Lung (tissue), 12 donors: ENCODE results near the gene KLHDC10. TPM values are rescaled to one million over a fixed set of nuclear protein-coding genes. Genes with fewer than 3 reads are reported as not detected.
"Not testable (repeated sequence)": the region's sequence is repeated elsewhere in the genome, so short reads cannot be mapped to it uniquely, and the experiment has no call there.

Experiments
- ATAC-seq: fragments of 200-7000 bp; cut with Tn5 transposase; one replicate; pipeline ENCODE4 v1.9.1; 2020; ENCODE audit warnings: moderate number of reproducible peaks; ENCODE audit not compliant: insufficient read depth, low FRiP score
- DNase-seq, 3 donors: peaks; one replicate each; pipeline ENCODE4 v3.0.0-alpha.2; 2013 to 2017
- H3K27ac ChIP-seq, 2 donors: one replicate each; pipeline ENCODE4 v1.5.1; 2013; ENCODE audit warnings: mild to moderate bottlenecking in 2 of 2, moderate library complexity in 2 of 2, control low read depth in 1 of 2, inconsistent platforms in 1 of 2, low read depth in 1 of 2, low read length in 1 of 2
- H3K27me3 ChIP-seq, 3 donors: one replicate each; pipeline ENCODE4 v1.5.1; 2013; ENCODE audit warnings: low read length in 2 of 3; ENCODE audit not compliant: control insufficient read depth in 3 of 3, insufficient read depth in 3 of 3
- H3K36me3 ChIP-seq, 4 donors: one replicate each; pipeline ENCODE4 v1.5.1; 2013; ENCODE audit warnings: low read length in 4 of 4, mild to moderate bottlenecking in 1 of 4, moderate library complexity in 1 of 4; ENCODE audit not compliant: control insufficient read depth in 4 of 4, insufficient read depth in 4 of 4
- H3K4me1 ChIP-seq, 5 donors: one replicate each; pipeline ENCODE4 v1.5.1; 2013; ENCODE audit warnings: low read length in 5 of 5, mild to moderate bottlenecking in 2 of 5, moderate library complexity in 1 of 5; ENCODE audit not compliant: control insufficient read depth in 5 of 5, insufficient read depth in 5 of 5
- H3K4me3 ChIP-seq: one replicate; pipeline ENCODE4 v1.5.1; 2013; ENCODE audit warnings: mild to moderate bottlenecking, control low read depth, moderate library complexity
- H3K9ac ChIP-seq, 2 donors: one replicate each; pipeline ENCODE4 v1.5.1; 2013; ENCODE audit warnings: low read length in 2 of 2, control low read depth in 1 of 2; ENCODE audit not compliant: insufficient read depth in 1 of 2
- H3K9me3 ChIP-seq, 4 donors: one replicate each; pipeline ENCODE4 v1.5.1; 2013; ENCODE audit warnings: low read length in 3 of 4, mild to moderate bottlenecking in 1 of 4, moderate library complexity in 1 of 4; ENCODE audit not compliant: control insufficient read depth in 4 of 4, insufficient read depth in 3 of 4
- CTCF ChIP-seq: IDR thresholded peaks from 2 replicates; pipeline ENCODE4 v1.5.1; 2012; ENCODE audit warnings: mild to moderate bottlenecking; ENCODE audit errors: control extremely low read depth, extremely low read depth
- WGBS, 2 donors: extraction: QIAGEN DNeasy Blood & Tissue Kit; methylation state at CpG; one replicate each; pipeline ENCODE4 v1.1.7; 2013; 5-methylcytosine and 5-hydroxymethylcytosine counted together
- polyA plus RNA-seq, 2 donors: library from polyadenylated mRNA; stranded (reverse); fragments of 200-250 nt; gene quantifications; one replicate each; pipeline ENCODE4 v1.2.1, GENCODE V29; 2013
- total RNA-seq, 2 donors: library from RNA; depleted of rRNA in 1 of 2; stranded (reverse); fragments of >200 nt in 1 of 2; gene quantifications; one replicate each; pipeline ENCODE4 v1.2.1, GENCODE V29; 2014 to 2021
- donor health status: control.
- donor health status: control.
- donor health status: Bipolar disorder and iron deficiency.
- donor health status: healthy.
- donor health status: DM: yes; HTN: yes; CAD: no.

Gene KLHDC10
- total and polyA plus RNA-seq, 4 donors: 10.4 to 56.9 (median 25.1) TPM

- Histone ChIP-seq H3K4me3 (no peak overlapping the region), H3K9me3 (no peaks in the 10 kb centered on the region), H3K36me3 (peaks cover 9 to 23% (median 19%) of the 10 kb centered on the region in 4 donors), H3K27me3 (no peaks in the 10 kb centered on the region), H3K27ac (no peak overlapping the region), H3K4me1 (no peaks in the 10 kb centered on the region), H3K9ac (no peak overlapping the region)
- DNase-seq (no peak), ATAC-seq (no peak)
- 96 to 100% methylated on average over 4 of the region's 4 CpGs for WGBS, 2 donors
- no peak for TF ChIP-seq CTCF
Observed at GRCh38 chr7:130040576-130040975, 29.8 kb upstream of the KLHDC10 start.

GRCh38 chr7:130047831-130048230 is 22.5 kb upstream of the KLHDC10 start:
- Histone ChIP-seq H3K27me3 (no peaks in the 10 kb centered on the region), H3K9ac (no peak overlapping the region), H3K9me3 (no peaks in the 10 kb centered on the region), H3K4me3 (no peak overlapping the region), H3K4me1 (peaks cover 0 to 5% (median 0%) of the 10 kb centered on the region in 5 donors), H3K36me3 (peaks cover 0 to 11% (median 3%) of the 10 kb centered on the region in 4 donors), H3K27ac (no peak overlapping the region)
- DNase-seq: no peak
- ATAC-seq: no peak
- 91 to 92% methylated on average over 4 of the region's 4 CpGs for WGBS, 2 donors
- no peak for TF ChIP-seq CTCF

GRCh38 chr7:130048906-130049305 is 21.4 kb upstream of the KLHDC10 start:
- Histone ChIP-seq H3K27ac (no peak overlapping the region), H3K4me1 (peaks cover 0 to 5% (median 0%) of the 10 kb centered on the region in 5 donors), H3K4me3 (no peak overlapping the region), H3K27me3 (no peaks in the 10 kb centered on the region), H3K9me3 (no peaks in the 10 kb centered on the region), H3K9ac (no peak overlapping the region), H3K36me3 (peaks cover 0 to 8% (median 3%) of the 10 kb centered on the region in 4 donors)
- TF ChIP-seq CTCF: no peak
- 92 to 93% methylated on average over 4 of the region's 4 CpGs for WGBS, 2 donors
- DNase-seq (no peak), ATAC-seq (no peak)

- ATAC-seq: not testable (repeated sequence)
- 98 to 99% methylated on average over 14 to 15 of the region's 15 CpGs for WGBS, 2 donors
Observed at GRCh38 chr7:130052250-130052649, 18.1 kb upstream of the KLHDC10 start.

GRCh38 chr7:130055198-130055597 is 15.1 kb upstream of the KLHDC10 start:
- H3K36me3 ChIP-seq, ATAC-seq, H3K4me1 ChIP-seq, H3K9ac ChIP-seq, H3K27ac ChIP-seq, H3K27me3 ChIP-seq, DNase-seq, H3K4me3 ChIP-seq, H3K9me3 ChIP-seq: not testable (repeated sequence)
- 95 to 98% methylated on average over 8 of the region's 8 CpGs for WGBS, 2 donors

More at GRCh38 chr7:130052250-130052649, 18.1 kb upstream of the KLHDC10 start:
- H3K9ac ChIP-seq, H3K36me3 ChIP-seq, H3K9me3 ChIP-seq, H3K4me1 ChIP-seq, DNase-seq, H3K4me3 ChIP-seq, H3K27me3 ChIP-seq, H3K27ac ChIP-seq: not testable (repeated sequence)
